Testis (tissue), 3 donors: ENCODE measurements around the gene ACOT13. TPM values are rescaled to one million over a fixed set of nuclear protein-coding genes. Genes with fewer than 3 reads are reported as not detected.
"Not testable (repeated sequence)": the region's sequence is repeated elsewhere in the genome, so short reads cannot be mapped to it uniquely, and the experiment has no call there.

Source experiments
- DNase-seq: peaks from one replicate; pipeline ENCODE4 v3.0.0-alpha.2; 2019
- H3K27ac ChIP-seq, 2 donors: fragments of 200-600 bp; sonication (generic); one replicate each; pipeline ENCODE4 v1.5.1; 2019
- H3K27me3 ChIP-seq: fragments of 200-600 bp; sonication (generic); one replicate; pipeline ENCODE4 v1.5.1; 2019
- H3K36me3 ChIP-seq: fragments of 200-600 bp; sonication (generic); one replicate; pipeline ENCODE4 v1.5.1; 2017; ENCODE audit warnings: low read depth; ENCODE audit errors: missing control alignments
- H3K4me1 ChIP-seq: fragments of 200-600 bp; sonication (generic); one replicate; pipeline ENCODE4 v1.5.1; 2019
- H3K4me3 ChIP-seq, 2 donors: fragments of 200-600 bp; sonication (generic); one replicate each; pipeline ENCODE4 v1.5.1; 2017 to 2019
- H3K9me3 ChIP-seq: fragments of 200-600 bp; sonication (generic); one replicate; pipeline ENCODE4 v1.5.1; 2017
- POLR2A ChIP-seq: fragments of 450-650 bp; IDR thresholded peaks from one replicate; pipeline ENCODE4 v1.6.1; 2017; ENCODE audit warnings: antibody characterized with exemption, mild to moderate bottlenecking, moderate library complexity
- WGBS, 2 donors: methylation state at CpG; one replicate each; pipeline ENCODE4 v1.1.5; 2018; 5-methylcytosine and 5-hydroxymethylcytosine counted together
- intact Hi-C: fragments of 100-400 bp; cut with DNase I; formaldehyde crosslinking; loops from one replicate; pipeline ENCODE4 v1.15.1; 2023; ENCODE audit warnings: low total_unique reads
- polyA plus RNA-seq: library from polyadenylated mRNA; stranded (reverse); fragments of 350-450 nt; fragmentation: Illumina TruSeq; extraction: RNeasy Lipid Tissue Mini Kit (QIAGEN cat#74804); gene quantifications from one replicate; pipeline ENCODE4 v1.2.3, GENCODE V29; 2014; ENCODE audit warnings: low read depth, low replicate concordance; ENCODE audit not compliant: insufficient read depth
- total RNA-seq, 2 donors: library from RNA; depleted of rRNA; stranded (reverse); fragments of >200 nt; gene quantifications; one replicate each; pipeline ENCODE4 v1.2.3, GENCODE V29; 2016
- TF ChIP-seq, protein P1 (sequence below), 3 experiments: fragments of 450-650 bp in 2 of 3; fragments of 200-600 bp in 1 of 3; sonication (generic) in 1 of 3; IDR thresholded peaks; one replicate each; pipeline ENCODE4 v1.5.1; 2016 to 2019; ENCODE audit warnings: antibody characterized with exemption in 3 of 3, mild to moderate bottlenecking in 2 of 3, moderate library complexity in 1 of 3

The ACOT13 gene
- total and polyA plus RNA-seq, 3 donors from 2014 or later, result 15.6 to 67.7 (median 19.1) TPM

DNA sequence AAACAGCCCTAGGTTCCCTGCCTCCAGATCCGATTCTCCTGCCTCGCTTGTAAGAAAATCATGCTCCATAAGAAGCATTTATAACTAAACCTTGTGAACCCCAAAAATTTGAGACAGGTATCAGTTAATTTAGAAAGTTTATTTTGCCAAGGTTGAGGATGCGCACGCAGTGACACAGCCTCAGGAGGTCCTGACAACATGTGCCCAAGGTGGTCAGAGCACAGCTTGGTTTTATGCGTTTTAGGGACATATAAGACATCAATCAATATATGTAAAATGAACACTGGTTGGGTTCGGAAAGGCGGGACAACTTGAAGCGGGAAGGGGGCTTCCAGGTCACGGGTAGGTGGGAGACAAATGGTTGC is 2.1 kb downstream of the ACOT13 start:
- no peaks in the 10 kb centered on the region for H3K9me3 ChIP-seq
- 67 to 82% methylated on average over 9 of the region's 9 CpGs for WGBS, 2 donors
- no peak for TF ChIP-seq POLR2A
- TF ChIP-seq, protein P1, sequence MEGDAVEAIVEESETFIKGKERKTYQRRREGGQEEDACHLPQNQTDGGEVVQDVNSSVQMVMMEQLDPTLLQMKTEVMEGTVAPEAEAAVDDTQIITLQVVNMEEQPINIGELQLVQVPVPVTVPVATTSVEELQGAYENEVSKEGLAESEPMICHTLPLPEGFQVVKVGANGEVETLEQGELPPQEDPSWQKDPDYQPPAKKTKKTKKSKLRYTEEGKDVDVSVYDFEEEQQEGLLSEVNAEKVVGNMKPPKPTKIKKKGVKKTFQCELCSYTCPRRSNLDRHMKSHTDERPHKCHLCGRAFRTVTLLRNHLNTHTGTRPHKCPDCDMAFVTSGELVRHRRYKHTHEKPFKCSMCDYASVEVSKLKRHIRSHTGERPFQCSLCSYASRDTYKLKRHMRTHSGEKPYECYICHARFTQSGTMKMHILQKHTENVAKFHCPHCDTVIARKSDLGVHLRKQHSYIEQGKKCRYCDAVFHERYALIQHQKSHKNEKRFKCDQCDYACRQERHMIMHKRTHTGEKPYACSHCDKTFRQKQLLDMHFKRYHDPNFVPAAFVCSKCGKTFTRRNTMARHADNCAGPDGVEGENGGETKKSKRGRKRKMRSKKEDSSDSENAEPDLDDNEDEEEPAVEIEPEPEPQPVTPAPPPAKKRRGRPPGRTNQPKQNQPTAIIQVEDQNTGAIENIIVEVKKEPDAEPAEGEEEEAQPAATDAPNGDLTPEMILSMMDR (IDR thresholded peaks at IDR 0.05), result no peak
- H3K27ac ChIP-seq, result no peak overlapping the region
- no peak for DNase-seq
- intact Hi-C loops, result no loop called here
- H3K4me3 ChIP-seq, result no peak overlapping the region
- H3K36me3 ChIP-seq, result no peaks in the 10 kb centered on the region
- no peaks in the 10 kb centered on the region for H3K27me3 ChIP-seq
- H3K4me1 ChIP-seq, result peaks cover 3% of the 10 kb centered on the region

DNA sequence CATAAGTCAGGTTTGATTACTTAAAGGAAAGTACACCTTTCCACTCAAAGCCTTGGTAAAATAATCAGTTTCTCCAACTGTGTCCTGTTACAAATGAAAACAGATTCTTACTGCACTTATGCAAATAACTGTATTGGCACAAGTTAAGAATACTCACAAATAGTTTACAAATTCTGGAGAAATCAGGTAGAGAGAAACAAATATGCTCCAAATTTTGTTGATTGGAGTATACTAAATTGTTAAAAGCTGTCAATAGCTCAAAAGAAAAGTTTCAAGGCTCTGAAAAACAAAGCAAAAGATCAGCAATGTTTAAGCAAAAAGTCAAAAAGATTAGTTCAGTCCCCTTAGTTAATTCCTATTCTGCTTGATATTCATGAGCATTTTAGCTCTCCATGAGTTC is 3.6 kb downstream of the ACOT13 start:
- H3K4me1 ChIP-seq, H3K9me3 ChIP-seq, H3K36me3 ChIP-seq, H3K27me3 ChIP-seq, H3K27ac ChIP-seq, DNase-seq, H3K4me3 ChIP-seq, intact Hi-C loops: not testable (repeated sequence)

DNA sequence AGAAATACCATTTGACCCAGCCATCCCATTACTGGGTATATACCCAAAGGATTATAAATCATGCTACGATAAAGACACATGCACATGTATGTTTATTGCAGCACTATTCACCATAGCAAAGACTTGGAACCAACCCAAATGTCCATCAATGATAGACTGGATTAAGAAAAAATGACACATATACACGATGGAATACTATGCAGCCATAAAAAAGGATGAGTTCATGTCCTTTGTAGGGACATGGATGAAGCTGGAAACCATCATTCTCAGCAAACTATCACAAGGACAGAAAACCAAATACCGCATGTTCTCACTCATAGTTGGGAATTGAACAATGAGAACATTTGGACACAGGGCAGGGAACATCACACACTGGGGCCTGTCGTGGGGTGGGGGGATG is 4.2 kb downstream of the ACOT13 start:
- H3K9me3 ChIP-seq, intact Hi-C loops, H3K27ac ChIP-seq, H3K36me3 ChIP-seq, H3K4me3 ChIP-seq, DNase-seq, H3K27me3 ChIP-seq, H3K4me1 ChIP-seq: not testable (repeated sequence)
- 89 to 93% methylated on average over 4 of the region's 4 CpGs for whole genome bisulfite sequencing, 2 donors

DNA sequence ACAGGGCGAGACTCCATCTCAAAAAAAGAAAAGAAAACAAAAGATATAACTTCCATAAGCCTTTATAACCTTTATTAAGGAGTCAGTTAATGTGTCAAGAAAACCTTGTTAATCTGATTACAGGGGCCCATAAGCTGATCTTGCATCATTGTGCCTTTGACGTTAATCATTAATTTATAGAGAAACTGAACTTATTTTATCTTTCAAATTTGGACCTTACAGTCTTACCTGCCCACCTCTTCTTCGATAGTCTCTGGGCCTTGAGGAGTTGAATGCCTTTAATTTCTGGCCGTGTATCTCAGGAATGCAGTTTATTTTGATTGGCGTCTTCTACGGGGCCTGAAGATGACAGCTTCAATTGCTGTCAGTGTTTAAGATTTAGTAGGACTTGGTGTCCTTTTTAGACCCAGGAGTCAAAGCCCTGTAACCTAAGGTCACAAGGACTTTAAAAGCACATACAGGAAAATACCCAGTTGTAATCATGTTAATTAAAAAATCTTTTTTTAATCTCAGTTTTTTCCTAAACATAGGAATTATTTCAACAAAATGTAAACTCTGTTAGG is 5.8 kb downstream of the ACOT13 start:
- Histone ChIP-seq H3K4me3 (no peak overlapping the region), H3K27me3 (no peaks in the 10 kb centered on the region), H3K27ac (no peak overlapping the region), H3K4me1 (peaks cover 2% of the 10 kb centered on the region), H3K36me3 (no peaks in the 10 kb centered on the region), H3K9me3 (no peaks in the 10 kb centered on the region)
- TF ChIP-seq POLR2A, result no peak
- TF ChIP-seq, protein P1 (IDR thresholded peaks at IDR 0.05), result no peak
- intact Hi-C loops, result no loop called here
- DNase-seq, result no peak
- WGBS, 2 donors, result 93 to 94% methylated on average over 6 of the region's 6 CpGs

DNA sequence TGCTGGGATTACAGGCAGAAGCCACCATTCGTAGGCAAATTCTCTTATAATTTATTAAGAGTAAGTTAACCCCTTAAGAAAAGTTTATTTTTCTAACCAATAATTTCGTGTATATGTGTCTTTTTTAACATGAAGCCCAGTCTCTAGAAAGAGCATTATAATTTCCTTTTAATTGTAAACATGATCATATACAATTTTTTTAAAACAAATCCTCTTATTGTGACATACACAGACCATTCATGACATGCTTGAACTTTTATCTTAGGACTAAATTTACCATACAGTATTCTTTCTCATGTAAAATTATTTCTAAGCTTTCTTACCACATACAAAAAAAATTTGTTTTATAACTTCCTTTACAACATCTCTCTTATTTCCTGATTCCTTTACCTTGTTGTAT is 6.7 kb downstream of the ACOT13 start:
- Histone ChIP-seq H3K27me3 (no peaks in the 10 kb centered on the region), H3K9me3 (no peaks in the 10 kb centered on the region), H3K36me3 (no peaks in the 10 kb centered on the region), H3K4me3 (no peak overlapping the region), H3K27ac (no peak overlapping the region), H3K4me1 (no peaks in the 10 kb centered on the region)
- 84 to 85% methylated on average over 2 of the region's 2 CpGs for WGBS, 2 donors
- TF ChIP-seq, protein P1 (IDR thresholded peaks at IDR 0.05), result no peak
- TF ChIP-seq POLR2A, result no peak
- intact Hi-C loops, result no loop called here
- DNase-seq, result no peak

DNA sequence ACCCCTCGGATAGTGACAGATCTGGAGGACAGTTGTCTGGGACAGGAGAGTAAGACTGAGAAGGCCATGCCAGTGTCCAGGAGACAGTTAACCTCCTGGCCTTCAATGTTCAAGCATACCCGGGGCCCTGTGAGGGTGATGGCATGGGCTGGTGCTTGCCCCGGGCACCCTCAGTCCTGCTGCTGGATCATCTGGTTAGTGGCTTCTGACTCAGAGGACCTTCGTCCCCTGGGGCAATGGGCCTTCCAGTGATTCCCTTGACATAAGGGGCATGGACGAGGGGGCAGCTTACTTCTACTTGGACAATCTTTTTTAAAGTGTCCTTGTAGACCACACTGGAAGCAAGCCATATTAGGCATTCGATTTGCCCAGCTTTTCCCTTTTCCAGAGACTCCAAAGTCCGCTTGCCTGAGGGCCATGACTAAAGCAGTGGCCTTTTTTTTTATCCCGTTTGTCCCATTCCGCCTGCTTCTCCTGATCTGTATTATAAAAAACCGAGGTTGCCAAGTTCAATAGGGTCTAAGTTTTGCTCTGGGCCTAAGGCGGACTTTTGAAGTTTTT is 12.0 kb downstream of the ACOT13 start:
- H3K36me3 ChIP-seq, H3K4me3 ChIP-seq, H3K27ac ChIP-seq, H3K4me1 ChIP-seq, H3K27me3 ChIP-seq, H3K9me3 ChIP-seq, DNase-seq, intact Hi-C loops: not testable (repeated sequence)
- 88 to 93% methylated on average over 9 to 11 of the region's 11 CpGs for WGBS, 2 donors
